ENCODE data around the gene EMSY.

DNA sequence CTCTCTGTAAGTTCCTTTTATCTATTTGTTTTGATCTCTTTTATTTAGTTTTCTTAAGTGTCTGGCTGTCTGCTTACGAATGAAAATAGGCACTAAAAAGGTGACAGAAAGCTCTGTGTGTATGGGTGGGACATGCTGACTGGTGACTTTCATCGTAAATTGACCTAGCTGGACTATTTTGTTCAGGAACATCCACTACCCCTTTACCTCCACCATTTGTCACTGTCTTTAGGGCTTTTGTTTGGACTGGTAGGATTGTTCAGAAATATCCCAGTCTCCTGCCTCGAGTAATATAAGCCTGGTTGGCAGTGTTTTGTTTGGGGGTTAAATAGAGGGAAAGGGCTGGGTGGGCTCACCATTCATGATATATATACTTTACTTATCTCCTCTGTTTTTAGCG is 20.9 kb downstream of the EMSY start:
- TF ChIP-seq, protein P1, sequence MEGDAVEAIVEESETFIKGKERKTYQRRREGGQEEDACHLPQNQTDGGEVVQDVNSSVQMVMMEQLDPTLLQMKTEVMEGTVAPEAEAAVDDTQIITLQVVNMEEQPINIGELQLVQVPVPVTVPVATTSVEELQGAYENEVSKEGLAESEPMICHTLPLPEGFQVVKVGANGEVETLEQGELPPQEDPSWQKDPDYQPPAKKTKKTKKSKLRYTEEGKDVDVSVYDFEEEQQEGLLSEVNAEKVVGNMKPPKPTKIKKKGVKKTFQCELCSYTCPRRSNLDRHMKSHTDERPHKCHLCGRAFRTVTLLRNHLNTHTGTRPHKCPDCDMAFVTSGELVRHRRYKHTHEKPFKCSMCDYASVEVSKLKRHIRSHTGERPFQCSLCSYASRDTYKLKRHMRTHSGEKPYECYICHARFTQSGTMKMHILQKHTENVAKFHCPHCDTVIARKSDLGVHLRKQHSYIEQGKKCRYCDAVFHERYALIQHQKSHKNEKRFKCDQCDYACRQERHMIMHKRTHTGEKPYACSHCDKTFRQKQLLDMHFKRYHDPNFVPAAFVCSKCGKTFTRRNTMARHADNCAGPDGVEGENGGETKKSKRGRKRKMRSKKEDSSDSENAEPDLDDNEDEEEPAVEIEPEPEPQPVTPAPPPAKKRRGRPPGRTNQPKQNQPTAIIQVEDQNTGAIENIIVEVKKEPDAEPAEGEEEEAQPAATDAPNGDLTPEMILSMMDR (IDR thresholded peaks at IDR 0.05 in 8 of 11, conservative IDR thresholded peaks at IDR 0.05 in 3 of 11): no peak
- no peak for TF ChIP-seq POLR2AphosphoS5 (IDR thresholded peaks at IDR 0.05)
- no peak for TF ChIP-seq POLR2A (IDR thresholded peaks at IDR 0.05)

Data from spleen (tissue), 7 donors.